A549 (cell line): ENCODE measurements around the gene TCEA2. TPM values are rescaled to one million over a fixed set of nuclear protein-coding genes. Genes with fewer than 3 reads are reported as not detected.
A peak's percentile ranks its signal among the peaks of the same experiment; 100 is the strongest.

Experiments used
- ATAC-seq, 2 experiments: fragments of 200-7000 bp in 1 of 2; fragments of >200 bp in 1 of 2; cut with Nextera tagmentation in 1 of 2; cut with Tn5 transposase in 1 of 2; 3 replicates each; pipeline versions ENCODE4 v1.8.0 to v1.9.1; 2018 to 2020; ENCODE audit warnings: mild to moderate bottlenecking in 1 of 2, moderate library complexity in 1 of 2
- CTCF ChIA-PET: fragments of 300-600 bp; sonication (Branson Sonifier 250); formaldehyde crosslinking; extraction: SDS; loops from one replicate; lab custom pipeline; 2021; ENCODE audit warnings: antibody characterized with exemption, inconsistent platforms; lab: Yijun Ruan, JAX
- POLR2A ChIA-PET: fragments of 350-600 bp; formaldehyde crosslinking; extraction: SDS; loops from one replicate; lab custom pipeline; 2021; ENCODE audit warnings: antibody characterized with exemption, inconsistent platforms; lab: Yijun Ruan, JAX
- DNase-seq, 2 experiments: peaks; one replicate each; pipeline versions ENCODE4 v3.0.0 to v3.0.0-alpha.2; 2011 to 2016; ENCODE audit warnings: low read depth in 1 of 2, low spot score in 1 of 2
- FAIRE-seq: peaks from 2 replicates; lab custom pipeline; 2011; peaks lifted over from hg19 to GRCh38; lab: Jason Lieb, UNC
- H3K27ac ChIP-seq, 2 experiments: fragments of >200 bp; sonication (Bioruptor Twin); formaldehyde crosslinking; 3 replicates each; pipeline ENCODE4 v1.5.1; 2016 to 2017
- H3K4me1 ChIP-seq: fragments of >200 bp; sonication (Bioruptor Twin); formaldehyde crosslinking; 3 replicates; pipeline ENCODE4 v1.6.1; 2016
- H3K4me2 ChIP-seq: fragments of >200 bp; sonication (Bioruptor Twin); formaldehyde crosslinking; 3 replicates; pipeline ENCODE4 v1.6.1; 2016
- H3K4me3 ChIP-seq: fragments of >200 bp; sonication (Bioruptor Twin); formaldehyde crosslinking; 3 replicates; pipeline ENCODE4 v1.5.1; 2016
- H3K9me3 ChIP-seq: fragments of >200 bp; sonication (Bioruptor Twin); formaldehyde crosslinking; 3 replicates; pipeline ENCODE4 v1.6.1; 2016
- BHLHE40 ChIP-seq: IDR thresholded peaks from 2 replicates; pipeline ENCODE4 v1.6.1; 2012; ENCODE audit warnings: low read depth, low read length, inconsistent platforms
- CHD2 ChIP-seq: fragments of 150-350 bp; IDR thresholded peaks from 2 replicates; pipeline ENCODE4 v1.6.1; 2014; ENCODE audit warnings: low read length; ENCODE audit not compliant: partially characterized antibody
- CHD4 ChIP-seq: fragments of 200-600 bp; sonication (generic); IDR thresholded peaks from 2 replicates; pipeline ENCODE4 v1.6.1; 2016; ENCODE audit warnings: antibody characterized with exemption, mild to moderate bottlenecking, borderline replicate concordance
- FOSB ChIP-seq: fragments of 250-450 bp; sonication (Bioruptor Pico); IDR thresholded peaks from 2 replicates; pipeline ENCODE4 v1.5.0; 2020; ENCODE audit warnings: mild to moderate bottlenecking, moderate library complexity
- FOSL2 ChIP-seq, 2 experiments: fragments of 450-650 bp in 1 of 2; fragments of >200 bp in 1 of 2; sonication (Bioruptor Twin) in 1 of 2; formaldehyde crosslinking; IDR thresholded peaks; 2 replicates each; pipeline versions ENCODE4 v1.5.0 to v1.6.1; 2016 to 2020; ENCODE audit warnings: mild to moderate bottlenecking in 1 of 2, moderate library complexity in 1 of 2
- FOXS1 ChIP-seq: fragments of 250-450 bp; sonication (Bioruptor Pico); IDR thresholded peaks from 2 replicates; pipeline ENCODE4 v1.5.0; 2020; ENCODE audit warnings: mild to moderate bottlenecking, moderate library complexity
- GATA3 ChIP-seq: IDR thresholded peaks from 2 replicates; pipeline ENCODE4 v1.6.1; 2012; ENCODE audit warnings: borderline replicate concordance
- HOXA7 ChIP-seq: fragments of 250-450 bp; sonication (Bioruptor Pico); IDR thresholded peaks from 2 replicates; pipeline ENCODE4 v1.5.0; 2020; ENCODE audit warnings: mild to moderate bottlenecking, moderate library complexity
- HOXB5 ChIP-seq: fragments of 250-450 bp; sonication (Bioruptor Pico); IDR thresholded peaks from 2 replicates; pipeline ENCODE4 v1.5.0; 2020; ENCODE audit warnings: mild to moderate bottlenecking, moderate library complexity
- JUN ChIP-seq, 2 experiments: fragments of >200 bp; sonication (Bioruptor Twin); formaldehyde crosslinking; IDR thresholded peaks; 2 replicates in 1 of 2; 3 replicates in 1 of 2; pipeline ENCODE4 v1.6.1; 2016 to 2017
- JUNB ChIP-seq: fragments of >200 bp; sonication (Bioruptor Twin); formaldehyde crosslinking; IDR thresholded peaks from 2 replicates; pipeline ENCODE4 v1.6.1; 2016
- KDM5A ChIP-seq: fragments of 200-600 bp; sonication (generic); IDR thresholded peaks from 2 replicates; pipeline ENCODE4 v1.6.1; 2016; ENCODE audit warnings: antibody characterized with exemption, mild to moderate bottlenecking
- MAFK ChIP-seq: fragments of 450-650 bp; IDR thresholded peaks from 2 replicates; pipeline ENCODE4 v1.6.1; 2014; ENCODE audit not compliant: partially characterized antibody
- NFE2L2 ChIP-seq: fragments of 150-350 bp; conservative IDR thresholded peaks from 2 replicates; pipeline ENCODE4 v1.6.1; 2014; ENCODE audit warnings: low read length
- POLR2AphosphoS2 ChIP-seq: conservative IDR thresholded peaks from 2 replicates; pipeline ENCODE4 v1.6.1; 2012; ENCODE audit warnings: low read length, improper control_type of control experiment, inconsistent platforms
- RAD21 ChIP-seq, 2 experiments: fragments of >200 bp in 1 of 2; sonication (Bioruptor Twin) in 1 of 2; formaldehyde crosslinking in 1 of 2; IDR thresholded peaks in 1 of 2; conservative IDR thresholded peaks in 1 of 2; 2 replicates in 1 of 2; 3 replicates in 1 of 2; pipeline ENCODE4 v1.6.1; 2012 to 2018; ENCODE audit warnings: inconsistent platforms in 1 of 2
- RFX5 ChIP-seq: fragments of 450-650 bp; IDR thresholded peaks from 2 replicates; pipeline ENCODE4 v1.7.1; 2014; ENCODE audit warnings: antibody characterized with exemption, mild to moderate bottlenecking, moderate library complexity
- RNF2 ChIP-seq: fragments of 200-600 bp; sonication (generic); IDR thresholded peaks from 2 replicates; pipeline ENCODE4 v1.6.1; 2016; ENCODE audit warnings: low read depth, mild to moderate bottlenecking, antibody characterized with exemption, moderate library complexity, borderline replicate concordance
- SREBF2 ChIP-seq: fragments of 450-650 bp; IDR thresholded peaks from 2 replicates; pipeline ENCODE4 v1.6.1; 2014; ENCODE audit warnings: mild to moderate bottlenecking, moderate library complexity
- WGBS: methylation state at CpG from one replicate; pipeline ENCODE4 v1.1.6; 2017; ENCODE audit errors: missing lambda C conversion rate; 5-methylcytosine and 5-hydroxymethylcytosine counted together
- polyA plus RNA-seq, 4 experiments: library from polyadenylated mRNA; depleted of rRNA in 3 of 4; stranded (reverse); fragments of >200 nt; fragmentation: RNase III in 1 of 4; extraction: RNeasy Plus Mini Kit Qiagen cat#74134 plus additional on column Dnase treatment in 1 of 4; gene quantifications; 2 replicates in 3 of 4; 3 replicates in 1 of 4; pipeline ENCODE4 v1.2.3, GENCODE V29; 2011 to 2017
- TF ChIP-seq, protein P1 (sequence below): IDR thresholded peaks from 2 replicates; pipeline ENCODE4 v1.6.1; 2012
- TF ChIP-seq, protein P2 (sequence below): fragments of 200-600 bp; sonication (generic); IDR thresholded peaks from 2 replicates; pipeline ENCODE4 v1.6.1; 2016; ENCODE audit warnings: antibody characterized with exemption, mild to moderate bottlenecking, moderate library complexity
- TF ChIP-seq, protein P3 (sequence below): fragments of 250-450 bp; sonication (Bioruptor Pico); IDR thresholded peaks from 2 replicates; pipeline ENCODE4 v1.5.0; 2020; ENCODE audit warnings: low read depth, mild to moderate bottlenecking, moderate library complexity

The TCEA2 gene
- polyA plus RNA-seq, 2 of the 4 experiments (the other 2 are of a cell fraction) = 11.2 to 29.8 TPM

DNA sequence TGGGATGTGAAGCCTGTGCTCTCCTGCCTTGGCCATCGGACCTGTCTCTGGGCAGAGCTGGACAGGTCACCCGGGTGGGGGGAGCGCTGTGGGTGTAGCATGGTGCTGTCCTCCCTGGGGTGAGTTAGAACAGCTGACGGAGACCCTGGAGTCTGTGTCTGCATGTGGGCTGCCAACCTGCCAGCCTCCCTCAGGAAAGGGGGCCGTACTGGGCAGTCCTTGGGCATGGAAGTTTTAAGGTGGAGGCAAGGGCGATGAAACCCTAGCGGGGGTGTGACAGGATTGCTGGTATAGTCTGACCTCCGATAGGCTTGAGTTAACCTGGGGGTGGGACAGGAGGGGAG, 16.0 kb upstream of the TCEA2 start (continued):
- TF ChIP-seq BHLHE40 = no peak
- TF ChIP-seq, all 56 proteins: peak for 0

DNA sequence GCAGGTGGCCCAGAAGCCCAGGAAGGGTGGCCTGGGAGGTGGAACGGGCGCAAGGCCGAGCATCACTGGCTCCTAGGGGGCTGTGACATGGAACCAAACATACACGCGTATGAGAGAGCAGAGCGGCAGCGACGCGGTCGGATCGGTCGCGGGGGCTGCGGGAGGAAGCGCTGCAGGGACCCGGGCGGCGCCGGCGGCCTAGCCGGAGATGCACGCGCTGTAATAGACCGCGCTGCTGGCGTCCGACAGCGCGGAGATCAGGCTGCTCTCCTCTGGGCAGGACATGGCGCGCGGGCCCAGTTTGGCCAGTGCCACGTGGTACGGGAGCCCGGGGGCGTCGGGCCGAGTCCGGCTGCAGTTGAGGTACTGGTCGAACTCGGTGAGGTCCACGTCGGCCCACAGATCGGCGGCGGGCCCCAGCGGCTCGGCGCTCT, 15.0 kb upstream of the TCEA2 start:
- no peak for ATAC-seq
- Histone ChIP-seq H3K4me3 (no peak overlapping the region), H3K27ac (no peak overlapping the region), H3K4me1 (peaks cover 40% of the 10 kb centered on the region), H3K4me2 (no peak overlapping the region), H3K9me3 (no peaks in the 10 kb centered on the region)
- 94% methylated on average over 39 of the region's 49 CpGs for WGBS
- POLR2A ChIA-PET = no interaction called here
- CTCF ChIA-PET = interaction anchor here (0.5 to 1.8 kb wide), 6 partner anchors 9 to 363 kb away, joined by 3 to 6 read pairs (median 4); no protein-coding TSS in a partner anchor
- TF ChIP-seq POLR2AphosphoS2 (no peak), RNF2 (no peak), FOSB (CRISPR knock-in tag) (no peak), JUNB (no peak)
- TF ChIP-seq, protein P1, sequence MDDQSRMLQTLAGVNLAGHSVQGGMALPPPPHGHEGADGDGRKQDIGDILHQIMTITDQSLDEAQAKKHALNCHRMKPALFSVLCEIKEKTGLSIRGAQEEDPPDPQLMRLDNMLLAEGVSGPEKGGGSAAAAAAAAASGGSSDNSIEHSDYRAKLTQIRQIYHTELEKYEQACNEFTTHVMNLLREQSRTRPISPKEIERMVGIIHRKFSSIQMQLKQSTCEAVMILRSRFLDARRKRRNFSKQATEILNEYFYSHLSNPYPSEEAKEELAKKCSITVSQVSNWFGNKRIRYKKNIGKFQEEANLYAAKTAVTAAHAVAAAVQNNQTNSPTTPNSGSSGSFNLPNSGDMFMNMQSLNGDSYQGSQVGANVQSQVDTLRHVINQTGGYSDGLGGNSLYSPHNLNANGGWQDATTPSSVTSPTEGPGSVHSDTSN = no peak
- no peak for DNase-seq
- no peak for FAIRE-seq

DNA sequence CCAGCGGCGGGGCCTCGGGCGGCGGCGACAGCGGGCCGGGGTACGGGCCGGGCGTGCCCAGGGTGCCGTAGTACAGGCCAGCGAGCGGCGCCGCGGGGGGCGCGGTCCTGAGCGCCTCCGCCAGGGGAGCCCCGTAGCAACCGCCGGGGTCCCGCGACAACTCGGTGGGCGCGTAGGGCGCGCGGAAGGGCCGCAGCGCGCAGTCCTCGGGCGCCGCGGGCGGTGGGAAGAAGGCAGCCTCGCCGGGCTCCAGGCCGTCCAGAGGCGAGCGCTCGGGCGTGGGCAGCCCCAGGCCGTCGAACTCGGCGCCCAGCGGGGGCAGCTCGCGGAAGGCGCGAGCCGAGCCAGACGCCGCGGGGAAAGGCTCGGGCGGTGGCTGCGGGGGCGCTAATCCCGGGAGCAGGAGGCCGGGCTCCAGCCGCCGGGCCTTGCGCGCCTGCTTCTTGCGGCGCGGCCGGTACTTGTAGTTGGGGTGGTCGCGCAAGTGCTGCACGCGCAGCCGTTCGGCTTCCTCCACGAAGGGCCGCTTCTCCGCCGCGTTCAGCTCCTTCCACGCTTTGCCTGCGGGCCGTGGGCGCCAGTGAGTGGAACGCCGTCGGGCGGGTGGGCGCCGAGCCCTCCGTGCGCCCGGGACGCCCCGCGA, 14.5 kb upstream of the TCEA2 start:
- FAIRE-seq = no peak
- ATAC-seq = no peak
- Histone ChIP-seq H3K9me3 (no peaks in the 10 kb centered on the region), H3K4me1 (peaks cover 40% of the 10 kb centered on the region), H3K27ac (peak overlapping the region; percentile 84 to 96; a peak in 5 of 6 replicates), H3K4me2 (peak overlapping the region; percentile 99), H3K4me3 (peak overlapping the region; percentile 67)
- DNase-seq = no peak
- TF ChIP-seq, protein P2, sequence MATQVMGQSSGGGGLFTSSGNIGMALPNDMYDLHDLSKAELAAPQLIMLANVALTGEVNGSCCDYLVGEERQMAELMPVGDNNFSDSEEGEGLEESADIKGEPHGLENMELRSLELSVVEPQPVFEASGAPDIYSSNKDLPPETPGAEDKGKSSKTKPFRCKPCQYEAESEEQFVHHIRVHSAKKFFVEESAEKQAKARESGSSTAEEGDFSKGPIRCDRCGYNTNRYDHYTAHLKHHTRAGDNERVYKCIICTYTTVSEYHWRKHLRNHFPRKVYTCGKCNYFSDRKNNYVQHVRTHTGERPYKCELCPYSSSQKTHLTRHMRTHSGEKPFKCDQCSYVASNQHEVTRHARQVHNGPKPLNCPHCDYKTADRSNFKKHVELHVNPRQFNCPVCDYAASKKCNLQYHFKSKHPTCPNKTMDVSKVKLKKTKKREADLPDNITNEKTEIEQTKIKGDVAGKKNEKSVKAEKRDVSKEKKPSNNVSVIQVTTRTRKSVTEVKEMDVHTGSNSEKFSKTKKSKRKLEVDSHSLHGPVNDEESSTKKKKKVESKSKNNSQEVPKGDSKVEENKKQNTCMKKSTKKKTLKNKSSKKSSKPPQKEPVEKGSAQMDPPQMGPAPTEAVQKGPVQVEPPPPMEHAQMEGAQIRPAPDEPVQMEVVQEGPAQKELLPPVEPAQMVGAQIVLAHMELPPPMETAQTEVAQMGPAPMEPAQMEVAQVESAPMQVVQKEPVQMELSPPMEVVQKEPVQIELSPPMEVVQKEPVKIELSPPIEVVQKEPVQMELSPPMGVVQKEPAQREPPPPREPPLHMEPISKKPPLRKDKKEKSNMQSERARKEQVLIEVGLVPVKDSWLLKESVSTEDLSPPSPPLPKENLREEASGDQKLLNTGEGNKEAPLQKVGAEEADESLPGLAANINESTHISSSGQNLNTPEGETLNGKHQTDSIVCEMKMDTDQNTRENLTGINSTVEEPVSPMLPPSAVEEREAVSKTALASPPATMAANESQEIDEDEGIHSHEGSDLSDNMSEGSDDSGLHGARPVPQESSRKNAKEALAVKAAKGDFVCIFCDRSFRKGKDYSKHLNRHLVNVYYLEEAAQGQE = no peak
- TF ChIP-seq GATA3 = no peak
- TF ChIP-seq, protein P3, sequence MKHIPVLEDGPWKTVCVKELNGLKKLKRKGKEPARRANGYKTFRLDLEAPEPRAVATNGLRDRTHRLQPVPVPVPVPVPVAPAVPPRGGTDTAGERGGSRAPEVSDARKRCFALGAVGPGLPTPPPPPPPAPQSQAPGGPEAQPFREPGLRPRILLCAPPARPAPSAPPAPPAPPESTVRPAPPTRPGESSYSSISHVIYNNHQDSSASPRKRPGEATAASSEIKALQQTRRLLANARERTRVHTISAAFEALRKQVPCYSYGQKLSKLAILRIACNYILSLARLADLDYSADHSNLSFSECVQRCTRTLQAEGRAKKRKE (CRISPR knock-in tag) = no peak
- no peak for TF ChIP-seq CHD2
- TF ChIP-seq FOXS1 (CRISPR knock-in tag) = no peak
- TF ChIP-seq HOXB5 (CRISPR knock-in tag) = no peak
- TF ChIP-seq RFX5 = no peak
- TF ChIP-seq CHD4 = no peak
- TF ChIP-seq RAD21 (conservative IDR thresholded peaks at IDR 0.05 in 1 of 2, IDR thresholded peaks at IDR 0.05 in 1 of 2) = no peak
- no peak for TF ChIP-seq NFE2L2
- no peak for TF ChIP-seq BHLHE40
- TF ChIP-seq SREBF2 = no peak
- no peak for TF ChIP-seq KDM5A
- no peak for TF ChIP-seq MAFK
- TF ChIP-seq HOXA7 = no peak
- no peak for TF ChIP-seq JUN (IDR thresholded peaks at IDR 0.05)
- no peak for TF ChIP-seq RNF2
- no peak for TF ChIP-seq FOSL2 (IDR thresholded peaks at IDR 0.05)
- no peak for TF ChIP-seq FOSL2 (CRISPR knock-in tag; IDR thresholded peaks at IDR 0.05)
- 94% methylated on average over 66 of the region's 101 CpGs for WGBS
- ChIA-PET POLR2A (interaction anchor here (6.5 kb wide), 1 partner anchor 14 kb away, joined by 29 read pairs; the partner anchor contains the start of gene TCEA2), CTCF (interaction anchor here (0.5 to 1.8 kb wide), 2 partner anchors 21 to 364 kb away, joined by 3 to 4 read pairs; no protein-coding TSS in a partner anchor)
